ENCODE data around the gene FAM221B. TPM values are rescaled to one million over a fixed set of nuclear protein-coding genes. Genes with fewer than 3 reads are reported as not detected.
A peak's percentile ranks its signal among the peaks of the same experiment; 100 is the strongest.

Gene FAM221B
- total RNA-seq, 4 donors from 2014 or later = not detected

GRCh38 chr9:35790385-35791296, 37.9 kb downstream of the FAM221B start:
- no peaks in the 10 kb centered on the region for H3K36me3 ChIP-seq
- TF ChIP-seq CTCF (IDR thresholded peaks at IDR 0.05) (peak; percentile 83 to 91 (median 85)), EP300 (IDR thresholded peaks at IDR 0.05) (no peak), POLR2A (IDR thresholded peaks at IDR 0.05; ENCODE audit: low read depth) (no peak), POLR2AphosphoS5 (IDR thresholded peaks at IDR 0.05) (peak in 1 of 2 donors; percentile 53)
- intact Hi-C loops (cut with DNase I) = loop anchor here (2.0 kb wide), 2 partner anchors 36 to 92 kb away; no protein-coding TSS in a partner anchor
- no peaks in the 10 kb centered on the region for H3K27me3 ChIP-seq
- peak overlapping the region; percentile 85 to 91 (median 87) for H3K27ac ChIP-seq (replicated peaks in 1 of 4)
- DNase-seq (ENCODE audit: extremely low spot score) = no peak
- no peaks in the 10 kb centered on the region for H3K9me3 ChIP-seq
- WGBS = 39% methylated on average over 29 of the region's 37 CpGs
- peaks cover 28 to 54% (median 53%) of the 10 kb centered on the region in 4 donors for H3K4me1 ChIP-seq
- H3K4me3 ChIP-seq = peak overlapping the region; percentile 68 to 82 (median 68)

- intact Hi-C loops (cut with DNase I) = loop anchor here (2.0 kb wide), 2 partner anchors 37 to 93 kb away; no protein-coding TSS in a partner anchor
- no peak for TF ChIP-seq POLR2A (IDR thresholded peaks at IDR 0.05; ENCODE audit: low read depth)
- no peak for TF ChIP-seq EP300 (IDR thresholded peaks at IDR 0.05)
- no peak for TF ChIP-seq CTCF (IDR thresholded peaks at IDR 0.05)
- TF ChIP-seq POLR2AphosphoS5 (IDR thresholded peaks at IDR 0.05) = no peak
- DNase-seq (ENCODE audit: extremely low spot score) = no peak
- H3K27me3 ChIP-seq = no peaks in the 10 kb centered on the region
- no peaks in the 10 kb centered on the region for H3K36me3 ChIP-seq
- 31% methylated on average over 4 of the region's 4 CpGs for WGBS
- H3K4me3 ChIP-seq = peak overlapping the region in 1 of 4 donors; percentile 68
- no peaks in the 10 kb centered on the region for H3K9me3 ChIP-seq
- peaks cover 28 to 48% (median 47%) of the 10 kb centered on the region in 4 donors for H3K4me1 ChIP-seq
- H3K27ac ChIP-seq (replicated peaks in 1 of 4) = peak overlapping the region in 1 of 4 donors; percentile 91
Observed at GRCh38 chr9:35790025-35790384, 38.5 kb downstream of the FAM221B start.

GRCh38 chr9:35789541-35789940, 39.0 kb downstream of the FAM221B start:
- TF ChIP-seq POLR2AphosphoS5 (IDR thresholded peaks at IDR 0.05) (no peak), CTCF (IDR thresholded peaks at IDR 0.05) (no peak), POLR2A (IDR thresholded peaks at IDR 0.05; ENCODE audit: low read depth) (no peak), EP300 (IDR thresholded peaks at IDR 0.05) (no peak)
- DNase-seq (ENCODE audit: extremely low spot score) = no peak
- Histone ChIP-seq H3K4me1 (peaks cover 28 to 43% (median 42%) of the 10 kb centered on the region in 4 donors), H3K27me3 (no peaks in the 10 kb centered on the region), H3K4me3 (no peak overlapping the region), H3K36me3 (no peaks in the 10 kb centered on the region), H3K9me3 (no peaks in the 10 kb centered on the region), H3K27ac (replicated peaks in 1 of 4) (no peak overlapping the region)
- intact Hi-C loops (cut with DNase I) = no loop called here
- 100% methylated on average over 2 of the region's 2 CpGs for WGBS

GRCh38 chr9:35783418-35783817, 45.1 kb downstream of the FAM221B start:
- Histone ChIP-seq H3K4me3 (no peak overlapping the region), H3K9me3 (no peaks in the 10 kb centered on the region), H3K4me1 (no peaks in the 10 kb centered on the region), H3K27ac (replicated peaks in 1 of 4) (no peak overlapping the region), H3K36me3 (no peaks in the 10 kb centered on the region), H3K27me3 (no peaks in the 10 kb centered on the region)
- TF ChIP-seq POLR2AphosphoS5 (IDR thresholded peaks at IDR 0.05) (no peak), CTCF (IDR thresholded peaks at IDR 0.05) (no peak), POLR2A (IDR thresholded peaks at IDR 0.05; ENCODE audit: low read depth) (no peak), EP300 (IDR thresholded peaks at IDR 0.05) (no peak)
- DNase-seq (ENCODE audit: extremely low spot score) = no peak
- intact Hi-C loops (cut with DNase I) = no loop called here
